Muscle of back (tissue), 11 donors: ENCODE data around the gene TACSTD2. TPM values are rescaled to one million over a fixed set of nuclear protein-coding genes. Genes with fewer than 3 reads are reported as not detected.
A peak's percentile ranks its signal among the peaks of the same experiment; 100 is the strongest.
"Not testable (repeated sequence)": the region's sequence is repeated elsewhere in the genome, so short reads cannot be mapped to it uniquely, and the experiment has no call there.

Experiments
- DNase-seq, 3 donors: peaks; one replicate each; pipeline versions ENCODE4 v3.0.0 to v3.0.0-alpha.2; 2013
- polyA plus RNA-seq, 10 donors: library from polyadenylated mRNA; unstranded; fragments of 120-200 nt; gene quantifications; one replicate each; pipeline ENCODE4 v1.2.1, GENCODE V29; 2013; ENCODE audit not compliant: insufficient read length in 10 of 10

The TACSTD2 gene
- polyA plus RNA-seq, 10 donors: 0.13 to 8.7 (median 0.27) TPM

DNA sequence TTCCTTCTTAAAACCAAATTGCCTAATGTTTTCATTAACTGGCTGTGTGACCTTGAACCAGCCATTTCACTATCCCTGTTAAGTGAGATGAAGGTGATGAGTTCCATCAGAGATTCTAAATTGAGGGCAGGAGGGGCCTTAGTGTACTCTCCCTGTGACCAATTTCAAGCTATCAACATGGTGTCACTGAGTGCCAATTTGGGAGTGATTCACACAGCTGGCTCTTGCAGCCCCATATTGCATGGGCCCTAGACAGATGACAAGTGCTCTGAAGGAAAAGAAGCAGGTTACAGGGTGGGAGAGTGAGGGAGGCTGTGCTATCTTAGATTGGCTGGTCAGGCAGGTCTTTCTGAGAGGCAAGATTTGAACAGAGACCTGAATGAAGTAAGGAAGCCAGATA, 13.0 kb upstream of the TACSTD2 start:
- no peak for DNase-seq

DNA sequence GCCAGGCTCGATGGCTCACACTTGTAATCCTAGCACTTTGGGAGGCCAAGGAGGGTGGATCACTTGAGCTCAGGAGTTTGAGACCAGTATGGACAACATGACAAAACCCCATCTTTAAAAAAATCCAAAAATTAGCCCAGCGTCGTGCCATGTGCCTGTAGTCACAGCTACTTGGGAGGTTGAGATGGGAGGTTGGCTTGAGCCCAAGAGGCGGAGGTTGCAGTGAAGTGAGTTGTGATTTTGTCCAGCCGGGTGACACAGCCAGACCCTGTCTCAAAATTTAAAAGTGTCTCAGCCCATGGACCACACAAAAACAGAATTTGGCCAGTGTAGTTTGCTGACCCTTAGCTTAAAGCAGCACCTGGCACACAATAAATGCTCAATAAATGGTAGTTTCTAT, 11.3 kb upstream of the TACSTD2 start:
- no peak for DNase-seq

DNA sequence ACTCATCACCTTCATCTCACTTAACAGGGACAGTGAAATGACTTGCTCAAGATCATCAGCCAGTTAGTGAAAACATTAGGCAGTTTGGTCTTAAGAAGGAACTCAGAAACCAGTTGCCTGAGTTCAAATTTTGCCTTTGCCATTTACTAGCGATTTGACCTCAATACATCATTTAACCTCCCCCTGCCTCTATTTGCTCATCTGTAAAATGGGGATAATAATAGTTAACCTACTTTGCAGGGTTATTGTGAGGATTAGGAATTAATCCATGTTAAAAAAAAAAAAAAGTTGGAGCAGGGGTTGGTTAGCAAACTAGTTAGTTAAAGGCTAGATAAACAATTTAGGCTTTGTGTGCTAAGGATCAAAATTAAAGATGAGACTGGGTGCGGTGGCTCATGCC, 10.6 kb upstream of the TACSTD2 start:
- no peak for DNase-seq

DNA sequence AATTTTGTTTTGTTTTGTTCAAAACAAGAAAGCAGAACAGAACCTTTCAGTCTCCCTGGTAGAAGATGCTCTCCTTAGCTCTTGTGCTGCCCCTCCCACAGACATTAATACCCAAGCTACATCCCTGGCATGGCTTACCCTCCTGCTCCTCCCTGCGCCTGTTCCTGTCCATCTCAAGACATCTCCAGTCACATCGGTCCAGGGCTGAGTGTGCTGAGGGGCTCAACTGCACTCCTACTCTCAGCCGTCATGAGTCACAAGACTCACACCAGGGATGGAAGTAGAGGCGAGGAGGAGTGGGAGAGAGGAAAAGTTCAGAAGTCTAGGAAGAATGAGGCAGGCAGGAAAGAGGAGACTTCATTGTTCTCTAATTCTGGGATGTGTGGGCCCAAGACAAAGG, 9.2 kb upstream of the TACSTD2 start:
- DNase-seq: peak in 1 of 3 donors; percentile 33

DNA sequence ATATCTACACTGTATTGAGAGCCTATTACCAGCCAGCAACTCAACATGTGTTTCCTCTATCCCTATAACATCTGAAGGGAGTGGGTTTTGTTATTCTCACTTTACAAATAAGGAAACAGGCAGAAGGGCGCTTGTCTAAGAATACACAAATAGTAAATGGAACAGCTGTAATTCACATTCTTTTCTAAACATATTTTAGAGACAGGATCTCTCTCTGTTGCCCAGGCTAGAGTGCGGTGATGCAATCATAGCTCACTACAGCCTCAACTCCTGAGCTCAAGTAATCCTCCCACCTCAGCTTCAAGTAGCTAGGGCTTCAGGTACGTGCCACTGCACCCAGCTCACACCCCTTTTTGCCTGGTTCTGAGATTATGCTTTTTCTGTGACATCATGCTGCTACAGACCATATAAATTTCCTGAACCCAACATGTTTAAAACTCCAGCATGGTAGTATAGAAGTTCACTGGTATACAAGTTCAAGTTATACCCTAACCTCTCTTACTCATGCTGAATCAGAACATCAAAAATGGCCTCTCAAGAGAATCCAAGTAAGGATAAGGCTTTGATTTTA, 8.6 kb upstream of the TACSTD2 start:
- DNase-seq: no peak

DNA sequence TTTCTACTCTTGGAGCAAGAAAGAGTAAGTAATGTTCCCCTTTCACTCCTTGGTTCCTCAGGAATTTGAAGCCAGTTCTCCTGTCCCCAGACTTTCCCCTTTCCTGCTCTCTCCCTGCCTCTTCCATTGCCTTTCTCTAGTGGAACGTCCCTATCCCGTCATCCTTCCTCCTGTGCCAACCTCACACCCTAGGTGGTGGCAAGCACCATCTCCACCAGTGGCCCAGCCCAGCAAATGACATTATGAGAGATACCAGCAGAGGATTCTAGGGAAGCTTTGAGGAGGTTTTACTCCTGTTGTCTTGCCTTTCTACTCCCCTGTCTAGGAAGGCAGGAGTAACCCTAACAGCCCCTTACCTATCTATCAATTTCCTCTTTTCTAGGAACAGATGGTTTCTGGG, 8.1 kb upstream of the TACSTD2 start:
- DNase-seq: no peak

DNA sequence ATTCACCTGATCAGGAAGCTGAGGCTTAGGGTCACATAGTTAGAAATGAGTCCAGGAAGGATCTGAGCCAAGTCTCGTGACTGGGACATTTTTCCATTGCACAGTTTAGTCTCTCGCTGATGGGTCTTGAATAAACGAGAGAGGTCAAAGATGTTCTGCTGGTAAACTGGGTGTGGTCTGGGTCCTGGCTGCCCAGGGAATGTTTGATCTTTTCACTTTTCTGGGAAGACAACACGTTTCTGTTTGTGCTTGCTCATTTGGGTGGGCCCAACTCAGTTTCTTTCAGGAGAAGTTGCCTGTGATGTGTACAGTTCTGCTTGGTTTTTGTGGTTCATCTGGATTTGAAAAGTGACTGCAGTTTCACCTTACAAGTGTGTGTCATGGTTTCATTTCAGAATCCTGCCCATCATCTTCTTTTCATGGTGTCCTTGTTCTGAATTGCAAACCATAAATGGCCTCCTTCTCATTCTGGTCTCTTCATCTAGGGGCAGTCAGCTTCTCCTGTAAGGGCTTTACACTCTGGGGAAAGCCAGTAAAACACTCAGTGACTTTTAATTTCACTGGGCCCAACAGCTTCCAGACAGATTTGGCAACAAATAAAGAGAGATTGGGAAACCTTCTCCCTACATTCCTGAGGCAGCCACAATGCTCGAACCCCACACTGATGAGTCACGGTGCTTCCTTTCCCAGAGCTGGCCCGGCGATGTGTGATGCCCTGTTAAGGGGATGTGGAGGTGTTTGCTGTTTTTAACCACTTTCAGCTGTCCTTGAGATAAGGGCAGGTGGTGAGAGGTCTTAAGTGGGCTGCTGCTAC, 7.2 kb upstream of the TACSTD2 start:
- peak in 1 of 3 donors; percentile 89 for DNase-seq

DNA sequence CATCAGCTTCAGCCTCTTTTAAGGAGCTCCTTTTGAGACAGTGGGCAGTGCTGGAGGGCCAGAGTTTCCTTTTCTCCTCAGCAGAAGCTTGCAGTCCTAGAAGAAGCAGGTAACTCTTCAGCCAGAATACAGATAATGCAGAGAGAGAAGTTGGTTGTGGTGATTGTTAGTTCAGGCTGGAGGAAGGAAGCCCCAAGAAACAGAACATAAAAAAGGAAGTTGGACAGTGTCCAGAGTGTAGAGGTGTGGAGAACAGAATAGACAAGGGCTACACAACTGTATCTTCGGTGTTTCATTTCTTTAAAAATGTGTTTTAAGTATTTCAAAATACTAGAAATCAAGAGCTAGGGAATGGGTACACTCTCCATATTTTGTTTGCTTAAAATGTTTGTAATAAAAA, 6.4 kb upstream of the TACSTD2 start:
- no peak for DNase-seq

DNA sequence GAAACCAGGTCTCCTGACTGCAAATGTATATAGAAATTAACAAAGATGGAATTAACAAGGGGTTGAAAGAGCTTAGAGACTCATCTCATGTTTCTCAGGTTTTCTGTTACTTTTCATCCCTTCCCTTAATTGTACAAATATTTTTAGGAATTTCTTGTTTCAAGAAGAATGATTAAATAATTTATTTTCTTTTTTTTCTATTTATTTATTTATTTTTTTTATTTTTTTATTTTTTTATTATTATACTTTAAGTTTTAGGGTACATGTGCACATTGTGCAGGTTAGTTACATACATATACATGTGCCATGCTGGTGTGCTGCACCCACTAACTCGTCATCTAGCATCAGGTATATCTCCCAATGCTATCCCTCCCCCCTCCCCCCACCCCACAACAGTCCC, 5.1 kb upstream of the TACSTD2 start:
- not testable (repeated sequence) for DNase-seq

DNA sequence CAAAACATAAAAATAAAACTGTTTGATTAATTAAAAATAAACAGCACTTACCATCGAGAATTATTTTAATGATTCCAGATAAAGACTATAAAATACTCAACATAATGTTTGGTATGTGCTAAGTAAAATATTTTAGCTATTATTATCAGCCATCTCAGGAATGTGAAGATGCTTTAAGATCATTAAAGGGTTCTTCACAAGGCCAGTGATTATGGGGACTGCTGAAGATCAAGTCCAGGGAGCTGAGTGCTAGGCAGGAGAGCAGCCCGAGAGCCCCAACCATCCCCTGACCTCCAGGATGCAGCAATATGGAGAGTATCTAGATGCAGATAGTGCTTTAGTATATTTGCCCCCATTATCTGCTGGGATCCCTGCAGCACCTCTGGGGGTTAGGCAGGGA, 4.6 kb upstream of the TACSTD2 start:
- DNase-seq: no peak

DNA sequence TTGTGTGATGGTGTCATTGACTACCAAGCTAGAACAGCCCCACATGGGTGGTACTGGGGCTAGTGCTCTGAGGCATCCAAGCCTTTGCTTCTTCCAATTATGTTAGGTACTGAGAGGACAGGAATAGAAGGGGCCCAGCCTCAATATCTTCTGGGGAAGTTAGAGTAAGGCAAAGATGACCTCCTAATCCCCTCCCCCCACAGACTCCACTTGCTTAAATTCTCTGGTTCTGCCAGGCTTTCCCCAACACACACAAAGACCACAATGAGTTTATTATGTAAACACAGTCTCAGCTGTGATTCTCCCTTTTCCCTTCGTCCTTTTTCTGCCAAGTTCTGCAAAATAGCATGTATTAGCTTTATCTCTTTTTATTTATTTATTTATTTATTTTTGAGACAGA, 3.1 kb upstream of the TACSTD2 start:
- no peak for DNase-seq

DNA sequence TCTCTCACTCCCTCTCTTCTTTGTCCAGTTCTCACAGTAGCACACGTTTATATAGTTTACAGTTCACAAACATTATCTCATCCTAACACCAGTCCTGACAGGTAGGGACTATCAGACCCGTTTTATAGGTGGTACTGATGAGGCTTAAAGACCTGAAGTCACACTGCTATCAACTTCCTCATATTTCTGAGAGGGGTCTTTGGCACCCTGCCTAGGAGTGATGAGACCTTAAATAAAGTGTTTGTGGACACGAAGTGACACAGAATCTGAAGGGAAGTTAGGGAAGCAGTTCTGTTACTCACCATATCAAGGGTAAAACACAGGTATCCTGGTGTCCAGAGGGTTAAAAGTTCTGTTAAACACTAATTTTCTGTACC, 590 bp upstream of the TACSTD2 start:
- no peak for DNase-seq

DNA sequence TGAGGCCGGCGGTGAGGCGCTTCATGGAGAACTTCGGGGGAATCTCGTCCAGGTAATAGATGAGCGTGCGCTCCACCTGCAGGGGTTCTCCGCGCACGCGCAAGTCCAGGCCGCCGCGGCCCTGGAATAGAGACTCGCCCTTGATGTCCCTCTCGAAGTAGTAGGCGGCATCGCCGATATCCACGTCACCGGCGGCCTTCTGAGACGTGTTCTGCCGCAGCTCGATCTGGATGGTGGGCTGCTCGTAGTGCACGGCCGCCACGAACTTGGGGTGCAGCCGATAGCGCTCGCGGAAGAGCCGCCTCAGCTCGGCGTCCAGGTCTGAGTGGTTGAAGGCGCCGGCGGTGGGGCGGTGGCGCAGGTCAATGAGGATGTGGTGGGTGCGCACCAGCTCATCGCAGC, 726 bp downstream of the TACSTD2 start:
- DNase-seq: peak in 1 of 3 donors; percentile 44

DNA sequence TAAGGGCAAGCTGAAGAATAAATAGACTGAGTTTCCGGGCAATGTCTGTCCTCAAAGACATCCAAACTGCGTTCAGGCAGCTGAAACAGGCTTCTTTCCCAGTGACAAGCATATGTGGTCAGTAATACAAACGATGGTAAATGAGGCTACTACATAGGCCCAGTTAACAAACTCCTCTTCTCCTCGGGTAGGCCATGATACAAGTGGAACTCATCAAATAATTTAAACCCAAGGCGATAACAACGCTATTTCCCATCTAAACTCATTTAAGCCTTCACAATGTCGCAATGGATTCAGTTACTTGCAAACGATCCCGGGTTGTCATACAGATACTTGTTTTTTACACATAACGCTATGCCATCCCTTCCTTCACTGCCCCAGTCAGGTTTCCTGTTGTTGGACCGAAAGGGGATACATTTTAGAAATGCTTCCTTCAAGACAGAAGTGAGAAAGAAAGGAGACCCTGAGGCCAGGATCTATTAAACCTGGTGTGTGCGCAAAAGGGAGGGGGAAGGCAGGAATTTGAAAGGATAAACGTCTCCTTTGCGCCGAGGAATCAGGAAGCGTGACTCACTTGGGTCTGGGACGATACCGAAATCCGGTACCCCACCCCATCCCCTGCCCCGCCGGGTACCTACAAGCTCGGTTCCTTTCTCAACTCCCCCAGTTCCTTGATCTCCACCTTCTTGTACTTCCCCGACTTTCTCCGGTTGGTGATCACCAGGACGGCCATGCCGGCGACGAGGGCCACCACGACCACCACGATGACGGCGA, 1.3 kb downstream of the TACSTD2 start:
- DNase-seq: no peak

DNA sequence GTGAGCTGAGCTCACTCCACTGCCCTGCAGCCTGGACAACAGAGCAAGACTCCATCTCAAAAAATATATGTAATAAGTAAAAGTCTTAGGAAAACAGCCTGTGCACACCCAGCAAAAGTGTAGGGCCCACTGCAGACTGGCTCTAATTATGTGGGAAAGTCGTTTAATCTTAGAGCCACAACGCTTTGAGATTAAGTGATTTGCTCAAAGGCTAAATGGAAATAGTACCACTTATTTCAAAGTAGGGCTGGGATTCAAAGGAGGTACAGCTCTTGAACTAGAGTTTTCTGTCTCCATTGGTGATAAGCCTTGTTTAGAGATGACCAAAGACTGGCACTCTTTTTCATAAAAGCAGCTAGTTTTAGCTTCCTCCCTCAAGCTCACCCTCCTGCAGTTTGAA, 2.2 kb downstream of the TACSTD2 start:
- no peak for DNase-seq

DNA sequence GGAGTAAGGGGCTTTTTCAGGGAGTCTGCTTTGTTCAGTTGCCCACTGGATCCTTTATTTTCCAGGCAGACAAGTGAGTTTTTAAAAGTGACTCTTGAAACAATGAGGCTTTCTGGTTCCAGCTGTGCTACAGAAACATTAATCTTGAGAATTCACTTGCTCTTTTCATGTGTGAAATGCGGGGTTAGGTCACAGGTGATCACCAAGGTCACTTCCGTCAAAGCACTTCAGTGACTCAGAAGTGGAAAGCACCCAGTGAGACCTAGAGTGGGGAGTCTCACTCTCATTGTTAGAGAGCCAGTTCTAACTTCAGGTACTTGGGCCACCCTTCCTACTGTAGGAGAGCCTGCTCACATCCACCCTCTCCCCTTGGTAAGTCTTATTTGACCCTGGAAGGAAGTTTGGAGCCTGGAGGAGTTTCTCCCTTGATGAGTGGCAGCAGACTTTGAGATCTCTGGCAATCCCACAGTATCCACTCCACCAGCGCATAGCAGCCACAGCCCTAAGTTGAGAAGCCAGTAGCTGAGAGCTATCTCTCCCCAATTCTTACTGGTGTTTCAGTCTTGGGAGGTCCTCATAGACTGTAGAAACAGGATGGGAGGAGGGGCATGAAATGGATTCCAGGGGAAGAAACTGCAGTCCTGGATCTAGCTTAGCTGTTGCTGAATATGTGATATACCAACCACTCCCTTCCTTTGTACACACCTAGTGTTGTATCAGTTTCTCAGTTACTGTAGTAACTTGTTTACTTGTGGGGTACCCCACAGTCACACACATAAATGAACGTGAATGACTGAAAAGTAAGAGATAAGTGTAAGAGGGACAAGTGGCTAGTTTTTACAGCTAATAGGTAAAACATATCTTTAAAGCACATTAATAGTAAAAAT, 3.1 kb downstream of the TACSTD2 start:
- no peak for DNase-seq

DNA sequence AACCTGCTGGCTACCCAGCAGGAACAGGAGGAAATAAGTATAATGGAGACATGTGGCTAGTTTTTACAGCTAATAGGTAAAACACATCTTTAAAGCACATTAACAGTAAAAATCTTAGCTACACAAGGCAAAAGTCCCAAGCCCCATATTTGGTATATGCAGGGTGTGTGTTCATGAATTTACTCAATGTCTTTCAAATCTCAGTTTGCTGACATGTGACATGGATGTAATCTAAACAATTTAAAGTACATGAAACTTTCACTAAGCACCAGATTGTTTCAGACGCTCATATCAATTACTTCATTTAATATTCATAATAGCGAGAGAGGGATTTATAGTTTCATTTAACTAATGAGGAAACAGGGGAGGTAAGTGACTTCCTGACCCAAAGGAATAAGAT, 3.9 kb downstream of the TACSTD2 start:
- no peak for DNase-seq

DNA sequence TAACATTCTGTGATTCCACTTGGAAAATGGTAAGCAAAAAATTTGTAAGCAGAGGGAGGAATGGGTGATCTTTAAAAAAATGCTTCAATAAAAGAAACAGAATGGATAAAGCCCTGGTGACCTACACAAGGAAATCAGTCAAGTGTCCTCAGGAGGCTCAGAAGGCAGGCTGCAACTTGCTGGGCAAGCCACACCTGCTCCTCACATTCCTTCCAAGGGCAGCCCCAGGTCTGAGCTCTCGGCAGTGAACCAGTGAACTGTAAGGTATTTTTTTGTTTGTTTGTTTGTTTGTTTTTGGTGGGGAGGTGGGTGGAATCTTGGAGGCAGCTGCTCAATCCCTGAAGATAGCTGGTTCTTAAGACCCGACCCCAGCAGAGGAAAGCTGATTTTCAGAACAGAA, 4.4 kb downstream of the TACSTD2 start:
- DNase-seq: no peak

DNA sequence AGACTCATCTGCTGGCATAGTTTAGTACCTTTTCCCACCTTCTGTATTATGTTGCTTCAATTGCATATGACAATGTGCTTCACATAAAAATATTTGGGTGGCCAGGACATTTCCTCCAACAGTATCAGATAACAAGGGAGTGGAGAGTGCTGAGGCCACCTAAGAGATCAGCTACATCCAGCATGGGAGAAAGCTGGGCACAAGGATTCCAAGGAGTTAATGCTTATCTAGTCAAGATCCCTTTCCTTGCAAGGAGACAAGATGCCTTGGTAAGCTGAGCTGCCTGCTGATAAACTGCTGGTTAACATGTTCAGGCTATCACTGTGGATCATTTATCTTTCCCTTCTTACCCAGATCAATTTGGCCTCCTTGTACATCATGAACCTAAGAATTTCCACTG, 5.4 kb downstream of the TACSTD2 start:
- DNase-seq: no peak

DNA sequence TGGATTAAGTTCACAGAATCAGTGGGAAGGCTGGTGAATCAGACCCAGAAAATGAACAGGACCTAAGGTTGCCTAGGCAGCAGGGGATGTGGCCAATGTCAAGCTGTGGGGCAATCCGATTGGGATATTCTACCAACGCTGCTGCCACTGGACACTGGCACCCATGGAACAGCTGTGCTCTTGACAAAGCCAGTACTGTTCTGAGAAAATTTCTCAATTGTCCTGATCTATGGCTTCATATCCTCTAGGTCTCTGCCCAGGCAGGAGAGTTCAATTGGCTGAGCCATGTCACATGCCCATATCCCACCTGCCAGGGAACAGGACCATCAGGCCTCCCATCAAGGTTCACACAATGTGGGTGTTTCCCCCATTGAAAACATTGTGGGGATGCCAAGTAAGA, 6.2 kb downstream of the TACSTD2 start:
- DNase-seq: no peak

DNA sequence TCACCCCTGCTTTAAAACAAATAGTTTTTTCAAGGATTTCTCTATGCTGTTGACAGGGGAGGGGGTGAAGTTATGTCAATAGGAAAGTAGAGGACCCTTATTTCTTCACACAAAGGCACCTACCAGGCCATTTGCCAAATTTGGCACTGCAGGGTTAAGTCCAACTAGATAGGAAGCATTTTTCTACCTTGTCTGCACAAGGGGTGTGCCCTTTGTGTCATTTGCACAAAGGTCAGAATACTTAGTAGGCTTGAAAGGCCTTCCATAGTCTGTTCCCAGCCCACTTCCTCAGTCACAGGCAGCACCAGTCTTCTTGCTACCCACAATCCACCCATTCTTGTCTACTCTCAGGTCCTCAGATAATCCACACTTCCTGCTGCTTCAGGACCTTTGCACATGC, 7.0 kb downstream of the TACSTD2 start:
- DNase-seq: no peak

DNA sequence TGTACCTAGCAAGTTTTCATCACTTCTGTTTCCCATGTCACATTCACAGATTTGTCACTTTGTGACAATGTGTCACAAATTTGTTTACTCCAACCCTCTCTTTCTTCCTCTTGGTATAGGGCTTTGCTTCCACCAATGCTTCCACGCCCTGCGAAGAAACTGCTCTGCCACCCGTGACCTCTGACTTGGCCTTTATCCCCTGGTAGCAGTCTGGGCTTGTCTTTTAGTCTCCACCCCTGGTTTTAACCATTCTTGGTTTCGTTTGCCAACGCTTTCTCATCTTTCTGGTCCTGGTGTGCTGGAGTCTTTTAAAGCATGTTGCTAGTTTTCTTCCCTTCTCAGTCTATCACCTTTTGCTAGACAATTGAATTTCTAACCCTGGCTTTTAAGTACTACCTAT, 8.1 kb downstream of the TACSTD2 start:
- no peak for DNase-seq
